Measurements from ENCODE around the gene POLE3. TPM values are rescaled to one million over a fixed set of nuclear protein-coding genes. Genes with fewer than 3 reads are reported as not detected.
"Not testable (repeated sequence)": the region's sequence is repeated elsewhere in the genome, so short reads cannot be mapped to it uniquely, and the experiment has no call there.

POLE3 gene
- total RNA-seq, 1 donor from 2014 or later, result 86.5 TPM

DNA sequence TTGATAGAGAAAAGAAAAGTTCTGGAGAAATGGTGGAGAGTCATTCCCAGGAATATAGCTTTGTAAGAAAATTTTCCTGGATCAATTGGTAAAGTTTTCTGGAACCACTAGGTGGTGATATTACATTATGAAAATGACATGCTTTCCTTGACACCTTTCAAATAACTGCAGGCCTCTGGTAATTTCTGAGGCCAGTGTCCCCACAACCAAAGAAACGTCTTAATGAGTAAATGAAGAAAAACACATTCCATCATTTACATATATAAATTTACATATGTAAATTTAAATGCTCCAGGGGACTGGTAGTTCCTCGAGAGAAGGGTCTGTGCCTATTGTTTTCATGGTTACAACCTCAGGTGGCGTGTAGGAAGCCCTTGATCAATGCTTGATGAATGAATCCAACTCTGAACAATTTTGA is 35.9 kb upstream of the POLE3 start:
- no peaks in the 10 kb centered on the region for H3K36me3 Mint-ChIP-seq (ENCODE audit: low read depth)
- H3K27me3 Mint-ChIP-seq (ENCODE audit: low read depth), result no peaks in the 10 kb centered on the region
- DNase-seq (ENCODE audit: low read depth, low spot score), result no peak
- TF ChIP-seq CTCF (conservative IDR thresholded peaks at IDR 0.05), result peak; percentile 84
- H3K4me3 Mint-ChIP-seq, result no peak overlapping the region
- H3K27ac Mint-ChIP-seq (ENCODE audit: unreplicated experiment), result no peak overlapping the region
- H3K9me3 Mint-ChIP-seq, result peaks cover 2% of the 10 kb centered on the region
- peaks cover 9% of the 10 kb centered on the region for H3K4me1 Mint-ChIP-seq

DNA sequence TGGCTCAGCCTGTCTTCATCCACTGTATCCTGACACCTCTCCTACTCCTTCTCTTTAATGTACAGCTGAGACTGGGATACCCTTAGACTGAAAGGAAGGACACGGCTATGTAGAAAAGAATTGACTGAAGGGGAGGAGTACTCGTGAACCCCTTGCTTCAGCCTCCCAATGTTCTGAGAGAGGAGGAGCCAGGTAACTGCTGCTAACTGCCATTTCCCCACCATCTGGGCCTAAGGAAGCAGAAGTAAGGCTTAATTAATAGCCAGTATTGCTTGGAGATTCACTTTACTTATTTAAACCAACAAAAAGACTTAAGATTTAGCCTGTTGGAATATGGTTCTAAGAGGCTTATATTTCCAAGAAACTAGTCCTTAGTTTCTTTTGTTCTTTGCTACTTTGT is 34.3 kb upstream of the POLE3 start:
- H3K27ac Mint-ChIP-seq (ENCODE audit: unreplicated experiment), result no peak overlapping the region
- TF ChIP-seq CTCF (conservative IDR thresholded peaks at IDR 0.05), result no peak
- no peaks in the 10 kb centered on the region for H3K36me3 Mint-ChIP-seq (ENCODE audit: low read depth)
- no peak for DNase-seq (ENCODE audit: low read depth, low spot score)
- H3K4me1 Mint-ChIP-seq, result peaks cover 3% of the 10 kb centered on the region
- no peaks in the 10 kb centered on the region for H3K27me3 Mint-ChIP-seq (ENCODE audit: low read depth)
- H3K4me3 Mint-ChIP-seq, result no peak overlapping the region
- no peaks in the 10 kb centered on the region for H3K9me3 Mint-ChIP-seq

GRCh38 chr9:113437716-113438115 is 27.2 kb upstream of the POLE3 start:
- H3K4me3 Mint-ChIP-seq; DNase-seq (ENCODE audit: low read depth, low spot score); H3K9me3 Mint-ChIP-seq; H3K27ac Mint-ChIP-seq (ENCODE audit: unreplicated experiment); H3K4me1 Mint-ChIP-seq; H3K36me3 Mint-ChIP-seq (ENCODE audit: low read depth): not testable (repeated sequence)
- H3K27me3 Mint-ChIP-seq (ENCODE audit: low read depth), result peaks cover 15% of the 10 kb centered on the region

GRCh38 chr9:113436728-113437515 is 26.4 kb upstream of the POLE3 start:
- Mint-ChIP-seq H3K9me3 (no peaks in the 10 kb centered on the region), H3K27ac (ENCODE audit: unreplicated experiment) (no peak overlapping the region), H3K36me3 (ENCODE audit: low read depth) (peaks cover 2% of the 10 kb centered on the region), H3K4me1 (no peaks in the 10 kb centered on the region), H3K27me3 (ENCODE audit: low read depth) (peaks cover 18% of the 10 kb centered on the region), H3K4me3 (no peak overlapping the region)
- DNase-seq (ENCODE audit: low read depth, low spot score), result no peak
- no peak for TF ChIP-seq CTCF (conservative IDR thresholded peaks at IDR 0.05)

GRCh38 chr9:113431191-113431590 is 20.7 kb upstream of the POLE3 start:
- Mint-ChIP-seq H3K4me3 (no peak overlapping the region), H3K27ac (ENCODE audit: unreplicated experiment) (no peak overlapping the region), H3K4me1 (no peaks in the 10 kb centered on the region), H3K27me3 (ENCODE audit: low read depth) (peaks cover 18% of the 10 kb centered on the region), H3K36me3 (ENCODE audit: low read depth) (no peaks in the 10 kb centered on the region), H3K9me3 (no peaks in the 10 kb centered on the region)
- TF ChIP-seq CTCF (conservative IDR thresholded peaks at IDR 0.05), result no peak
- no peak for DNase-seq (ENCODE audit: low read depth, low spot score)

- H3K4me3 Mint-ChIP-seq, result no peak overlapping the region
- H3K36me3 Mint-ChIP-seq (ENCODE audit: low read depth), result no peaks in the 10 kb centered on the region
- H3K9me3 Mint-ChIP-seq, result no peaks in the 10 kb centered on the region
- no peaks in the 10 kb centered on the region for H3K4me1 Mint-ChIP-seq
- H3K27me3 Mint-ChIP-seq (ENCODE audit: low read depth), result peaks cover 13% of the 10 kb centered on the region
- H3K27ac Mint-ChIP-seq (ENCODE audit: unreplicated experiment), result no peak overlapping the region
- DNase-seq (ENCODE audit: low read depth, low spot score), result no peak
- no peak for TF ChIP-seq CTCF (conservative IDR thresholded peaks at IDR 0.05)
Observed at GRCh38 chr9:113428062-113428615, 17.7 kb upstream of the POLE3 start.
